Measurements from ENCODE around the gene SLC17A8.

Gene SLC17A8

DNA sequence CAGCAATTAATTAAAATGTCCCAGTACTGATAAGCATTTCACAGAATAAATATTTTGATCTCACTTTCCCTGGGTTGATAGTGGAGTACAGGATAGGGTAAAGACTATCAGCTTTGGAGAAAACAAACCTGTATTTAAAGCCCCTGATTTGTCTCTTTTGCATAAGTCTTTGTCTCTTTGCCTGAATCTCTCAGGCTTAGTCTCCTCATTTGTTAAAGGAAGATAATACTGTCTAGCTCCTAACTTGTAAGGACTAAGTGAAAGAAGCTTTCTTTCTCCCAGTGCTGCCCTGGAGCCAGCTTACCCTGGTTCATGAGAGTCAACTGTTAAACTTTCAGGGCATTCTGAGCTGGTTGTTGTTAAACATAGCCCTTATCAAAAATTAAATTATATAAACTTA is 111.3 kb downstream of the SLC17A8 start:
- DNase-seq (ENCODE audit: low spot score), result no peak
- TF ChIP-seq, protein P1, sequence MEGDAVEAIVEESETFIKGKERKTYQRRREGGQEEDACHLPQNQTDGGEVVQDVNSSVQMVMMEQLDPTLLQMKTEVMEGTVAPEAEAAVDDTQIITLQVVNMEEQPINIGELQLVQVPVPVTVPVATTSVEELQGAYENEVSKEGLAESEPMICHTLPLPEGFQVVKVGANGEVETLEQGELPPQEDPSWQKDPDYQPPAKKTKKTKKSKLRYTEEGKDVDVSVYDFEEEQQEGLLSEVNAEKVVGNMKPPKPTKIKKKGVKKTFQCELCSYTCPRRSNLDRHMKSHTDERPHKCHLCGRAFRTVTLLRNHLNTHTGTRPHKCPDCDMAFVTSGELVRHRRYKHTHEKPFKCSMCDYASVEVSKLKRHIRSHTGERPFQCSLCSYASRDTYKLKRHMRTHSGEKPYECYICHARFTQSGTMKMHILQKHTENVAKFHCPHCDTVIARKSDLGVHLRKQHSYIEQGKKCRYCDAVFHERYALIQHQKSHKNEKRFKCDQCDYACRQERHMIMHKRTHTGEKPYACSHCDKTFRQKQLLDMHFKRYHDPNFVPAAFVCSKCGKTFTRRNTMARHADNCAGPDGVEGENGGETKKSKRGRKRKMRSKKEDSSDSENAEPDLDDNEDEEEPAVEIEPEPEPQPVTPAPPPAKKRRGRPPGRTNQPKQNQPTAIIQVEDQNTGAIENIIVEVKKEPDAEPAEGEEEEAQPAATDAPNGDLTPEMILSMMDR (IDR thresholded peaks at IDR 0.05; ENCODE audit: extremely low read depth, missing control alignments), result no peak

All from GM20000 (cell line).